GM23248 (cell line): Measurements from ENCODE around the gene CAMK2N1. TPM values are rescaled to one million over a fixed set of nuclear protein-coding genes. Genes with fewer than 3 reads are reported as not detected.

Experiments
- DNase-seq: peaks from one replicate; pipeline ENCODE4 v3.0.0-alpha.2; 2015
- H2AFZ ChIP-seq: fragments of 200-600 bp; sonication (generic); 2 replicates; pipeline ENCODE4 v1.6.1; 2016; ENCODE audit warnings: antibody characterized with exemption
- H3F3A ChIP-seq: fragments of 200-600 bp; sonication (generic); 2 replicates; pipeline ENCODE4 v1.6.1; 2016; ENCODE audit warnings: mild to moderate bottlenecking, antibody characterized with exemption, mixed run types; ENCODE audit not compliant: insufficient read depth
- H3K27ac ChIP-seq: fragments of 200-600 bp; sonication (generic); 2 replicates; pipeline ENCODE4 v1.5.1; 2016; ENCODE audit warnings: mild to moderate bottlenecking
- H3K27me3 ChIP-seq: fragments of 200-600 bp; sonication (generic); replicated peaks from 2 replicates; pipeline ENCODE4 v1.6.1; 2016; ENCODE audit warnings: mild to moderate bottlenecking; ENCODE audit not compliant: insufficient read depth
- H3K36me3 ChIP-seq: fragments of 200-600 bp; sonication (generic); 2 replicates; pipeline ENCODE4 v1.6.1; 2016; ENCODE audit warnings: low read depth, mild to moderate bottlenecking
- H3K4me1 ChIP-seq: fragments of 200-600 bp; sonication (generic); 2 replicates; pipeline ENCODE4 v1.6.1; 2016; ENCODE audit warnings: mild to moderate bottlenecking; ENCODE audit not compliant: insufficient read depth
- H3K4me2 ChIP-seq: fragments of 200-600 bp; sonication (generic); one replicate; pipeline ENCODE4 v1.6.1; 2016; ENCODE audit warnings: mild to moderate bottlenecking; ENCODE audit not compliant: unreplicated experiment
- H3K4me3 ChIP-seq: fragments of 200-600 bp; sonication (generic); 2 replicates; pipeline ENCODE4 v1.5.1; 2016; ENCODE audit warnings: mild to moderate bottlenecking
- H3K79me2 ChIP-seq: fragments of 200-600 bp; sonication (generic); 2 replicates; pipeline ENCODE4 v1.6.1; 2016; ENCODE audit warnings: mild to moderate bottlenecking; ENCODE audit not compliant: insufficient read depth
- H3K9ac ChIP-seq: fragments of 200-600 bp; sonication (generic); 2 replicates; pipeline ENCODE4 v1.6.1; 2016; ENCODE audit warnings: mild to moderate bottlenecking
- H3K9me2 ChIP-seq: fragments of 200-600 bp; sonication (generic); 2 replicates; pipeline ENCODE4 v1.6.1; 2016; ENCODE audit warnings: mixed run types, mild to moderate bottlenecking, moderate library complexity; ENCODE audit not compliant: insufficient read depth
- H3K9me3 ChIP-seq: fragments of 200-600 bp; sonication (generic); one replicate; pipeline ENCODE4 v1.6.1; 2017; ENCODE audit warnings: low read depth
- H4K20me1 ChIP-seq: fragments of 200-600 bp; sonication (generic); 2 replicates; pipeline ENCODE4 v1.6.0; 2016; ENCODE audit not compliant: insufficient read depth
- EZH2 ChIP-seq: fragments of 200-600 bp; sonication (generic); IDR thresholded peaks from 2 replicates; pipeline ENCODE4 v1.6.1; 2018; ENCODE audit warnings: antibody characterized with exemption, mild to moderate bottlenecking; ENCODE audit not compliant: insufficient read depth, poor library complexity, severe bottlenecking
- EZH2phosphoT487 ChIP-seq: fragments of 200-600 bp; sonication (generic); IDR thresholded peaks from 2 replicates; pipeline ENCODE4 v1.6.1; 2018; ENCODE audit warnings: antibody characterized with exemption, moderate library complexity, mild to moderate bottlenecking, low read depth; ENCODE audit not compliant: insufficient read depth
- WGBS, 2 experiments: methylation state at CpG; one replicate each; pipeline ENCODE4 v1.1.6; 2015 to 2017; ENCODE audit warnings: low lambda C conversion rate in 2 of 2, low coverage in 1 of 2; ENCODE audit errors: missing lambda C conversion rate in 2 of 2; 5-methylcytosine and 5-hydroxymethylcytosine counted together
- in situ Hi-C: fragments of 300-500 bp; cut with MboI; formaldehyde crosslinking; loops from 2 replicates; pipeline ENCODE4 v1.15.0; 2020
- polyA plus RNA-seq: library from polyadenylated mRNA; unstranded; fragments of >200 nt; fragmentation: Nextera tagmentation; extraction: Ambion mirVana; gene quantifications from 2 replicates; pipeline ENCODE4 v1.2.1, GENCODE V29; 2016
- total RNA-seq: library from RNA; depleted of rRNA; stranded (reverse); fragments of >200 nt; shearing (Covaris generic); gene quantifications from 2 replicates; pipeline ENCODE4 v1.2.3, GENCODE V29; 2014

CAMK2N1 gene
- total and polyA plus RNA-seq, 2 experiments from 2014 or later = 28.6 to 37.6 TPM

- Histone ChIP-seq H3K9ac (no peak overlapping the region), H3K9me3 (no peaks in the 10 kb centered on the region), H3K27me3 (no peaks in the 10 kb centered on the region), H3K9me2 (no peaks in the 10 kb centered on the region), H3K4me2 (no peak overlapping the region), H3K4me3 (no peak overlapping the region), H3K27ac (no peak overlapping the region), H3F3A (peaks cover 37% of the 10 kb centered on the region), H4K20me1 (no peaks in the 10 kb centered on the region), H3K79me2 (peaks cover 9% of the 10 kb centered on the region; the same call in 1 of the 2 replicates), H2AFZ (no peak overlapping the region), H3K36me3 (no peaks in the 10 kb centered on the region), H3K4me1 (peaks cover 38% of the 10 kb centered on the region)
- WGBS, 2 experiments = 90 to 91% methylated on average over 5 of the region's 5 CpGs
- in situ Hi-C loops = no loop called here
- no peak for TF ChIP-seq EZH2phosphoT487
- TF ChIP-seq EZH2 = no peak
- no peak for DNase-seq
These were observed 7.9 kb downstream of the CAMK2N1 start for GRCh38 chr1:20478057-20478635.

DNA sequence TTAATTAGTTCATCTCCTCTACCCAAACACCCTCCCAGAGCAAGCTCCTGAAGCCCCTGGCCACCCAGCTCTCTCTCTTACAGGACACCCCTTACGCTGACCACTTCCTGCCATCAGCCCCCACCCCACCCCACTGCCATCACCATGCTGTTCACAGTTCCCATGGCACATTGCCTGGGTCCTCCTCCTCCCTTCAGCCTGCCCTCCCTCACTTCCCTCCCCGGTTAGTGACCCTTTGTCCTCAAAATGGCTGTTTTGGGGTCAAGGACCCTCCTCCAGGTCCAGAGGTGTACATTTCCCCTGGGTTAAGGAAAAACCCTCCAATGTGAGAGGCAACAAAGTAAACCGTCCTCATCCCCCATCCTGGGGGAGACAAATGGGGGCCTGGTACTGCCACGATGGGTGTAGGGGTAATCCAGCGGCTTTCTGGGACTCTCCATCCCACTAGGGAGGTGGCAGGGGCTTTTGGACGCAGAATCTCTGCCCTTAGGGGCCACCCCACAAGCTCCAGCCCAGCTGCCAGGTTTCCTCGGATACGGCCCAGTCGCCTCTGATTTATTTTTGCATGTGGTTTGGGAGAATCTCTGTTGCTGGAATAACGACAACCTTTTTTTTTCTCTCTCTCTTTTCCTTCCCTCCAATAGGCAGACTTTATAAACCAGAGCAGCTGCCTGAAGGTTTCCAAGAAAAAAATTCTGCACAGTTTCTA lies 8.5 kb downstream of the CAMK2N1 start:
- Histone ChIP-seq H3K9me2 (no peaks in the 10 kb centered on the region), H3K36me3 (no peaks in the 10 kb centered on the region), H4K20me1 (no peaks in the 10 kb centered on the region), H3K27ac (no peak overlapping the region), H3K4me3 (no peak overlapping the region), H3K79me2 (peaks cover 4% of the 10 kb centered on the region; the same call in 1 of the 2 replicates), H2AFZ (no peak overlapping the region), H3K9ac (no peak overlapping the region), H3K9me3 (no peaks in the 10 kb centered on the region), H3K4me1 (peaks cover 32% of the 10 kb centered on the region), H3K4me2 (no peak overlapping the region), H3F3A (peaks cover 34% of the 10 kb centered on the region), H3K27me3 (no peaks in the 10 kb centered on the region)
- 44 to 47% methylated on average over 10 of the region's 10 CpGs for WGBS, 2 experiments
- peak; percentile 22 for DNase-seq
- TF ChIP-seq EZH2phosphoT487 (no peak), EZH2 (no peak)
- in situ Hi-C loops = no loop called here

DNA sequence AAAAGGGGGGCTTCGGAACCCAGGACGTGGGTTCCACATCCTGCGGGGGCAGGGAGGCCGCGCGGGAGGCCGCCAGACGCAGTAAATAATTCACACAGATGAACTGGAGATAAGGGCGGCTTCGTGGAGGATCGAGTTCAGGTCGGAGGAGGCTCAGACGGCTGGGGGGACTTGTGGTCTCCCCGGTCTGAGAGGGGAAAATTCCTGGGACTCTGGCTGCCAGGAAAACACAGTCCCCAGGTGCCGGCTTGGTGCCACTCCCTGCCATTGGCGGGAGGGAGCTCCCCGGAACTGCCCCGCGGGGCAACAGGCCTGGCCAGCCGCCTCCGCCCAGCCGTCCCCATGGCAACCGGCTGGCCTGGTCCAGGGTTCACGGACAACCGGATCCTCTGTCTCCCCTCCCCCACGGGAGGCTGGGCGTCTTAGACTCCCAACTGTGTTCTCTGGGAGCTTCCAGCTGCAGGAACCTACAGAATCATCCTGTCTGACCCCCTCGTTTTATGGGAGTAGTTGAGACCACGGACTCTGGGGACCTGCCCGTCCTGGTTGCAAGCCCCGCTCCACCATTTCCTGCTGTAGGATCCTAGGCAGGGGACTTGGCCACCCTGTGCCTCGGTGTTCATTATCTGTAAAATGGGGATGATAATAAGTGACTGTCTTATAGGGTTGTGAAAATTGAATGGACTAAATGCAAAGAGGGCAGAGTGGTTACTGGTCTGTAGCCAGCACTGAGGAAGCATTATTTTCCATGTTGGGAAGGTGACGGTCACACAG lies 9.6 kb downstream of the CAMK2N1 start:
- H3K9me3 ChIP-seq = no peaks in the 10 kb centered on the region
- H4K20me1 ChIP-seq = no peaks in the 10 kb centered on the region
- no peak overlapping the region for H3K4me2 ChIP-seq
- no peak overlapping the region for H3K4me3 ChIP-seq
- H3K27ac ChIP-seq = no peak overlapping the region
- no peaks in the 10 kb centered on the region for H3K36me3 ChIP-seq
- peaks cover 31% of the 10 kb centered on the region for H3F3A ChIP-seq
- H3K79me2 ChIP-seq = no peaks in the 10 kb centered on the region; the same call in 1 of the 2 replicates
- H3K27me3 ChIP-seq = no peaks in the 10 kb centered on the region
- no peak for TF ChIP-seq EZH2phosphoT487
- no peak for TF ChIP-seq EZH2
- peaks cover 25% of the 10 kb centered on the region for H3K4me1 ChIP-seq
- H3K9me2 ChIP-seq = no peaks in the 10 kb centered on the region
- peak; percentile 27 for DNase-seq
- in situ Hi-C loops = no loop called here
- H2AFZ ChIP-seq = no peak overlapping the region
- no peak overlapping the region for H3K9ac ChIP-seq
- 36 to 39% methylated on average over 33 of the region's 33 CpGs for WGBS, 2 experiments

DNA sequence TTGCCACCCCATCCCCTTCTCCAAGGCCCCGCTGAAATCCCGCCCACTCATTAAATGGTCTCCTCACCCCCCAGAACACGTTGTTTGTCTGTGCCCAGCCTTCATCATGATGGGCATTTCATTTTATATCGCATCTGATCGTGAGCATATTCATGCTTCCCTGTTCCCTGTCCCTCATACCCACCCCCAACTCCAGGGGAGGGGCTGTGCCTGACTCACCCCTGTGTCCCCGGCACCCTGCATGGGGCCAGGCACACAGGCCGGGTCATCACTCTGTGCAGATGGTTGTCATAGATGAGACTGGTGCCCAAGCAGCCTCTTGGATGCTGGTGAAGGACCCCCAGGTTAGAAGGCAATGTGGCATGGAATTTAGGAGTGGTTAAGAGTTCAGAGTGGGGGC lies 11.0 kb downstream of the CAMK2N1 start:
- no peak overlapping the region for H3K27ac ChIP-seq
- H3K4me3 ChIP-seq = no peak overlapping the region
- in situ Hi-C loops = no loop called here
- H2AFZ ChIP-seq = no peak overlapping the region
- H3K36me3 ChIP-seq = no peaks in the 10 kb centered on the region
- no peaks in the 10 kb centered on the region for H3K9me2 ChIP-seq
- no peaks in the 10 kb centered on the region for H4K20me1 ChIP-seq
- H3K27me3 ChIP-seq = no peaks in the 10 kb centered on the region
- H3K9me3 ChIP-seq = no peaks in the 10 kb centered on the region
- no peaks in the 10 kb centered on the region for H3K79me2 ChIP-seq
- WGBS, 2 experiments = 63 to 68% methylated on average over 7 of the region's 7 CpGs
- H3K9ac ChIP-seq = no peak overlapping the region
- no peak overlapping the region for H3K4me2 ChIP-seq
- peaks cover 17% of the 10 kb centered on the region for H3K4me1 ChIP-seq
- no peak for DNase-seq
- H3F3A ChIP-seq = peaks cover 21% of the 10 kb centered on the region
- no peak for TF ChIP-seq EZH2phosphoT487
- TF ChIP-seq EZH2 = no peak
